AG09319 (cell line): ENCODE results near the gene CPNE4.

Source experiments
- DNase-seq: peaks from one replicate; pipeline ENCODE4 v3.0.0-alpha.2; 2010; ENCODE audit warnings: low read depth; ENCODE audit errors: extremely low read depth
- CTCF ChIP-seq: IDR thresholded peaks from 2 replicates; pipeline ENCODE4 v1.5.1; 2011; ENCODE audit warnings: low read depth, mild to moderate bottlenecking, inconsistent platforms, low read length, moderate library complexity

The CPNE4 gene

GRCh38 chr3:131928593-131928992 lies 106.2 kb downstream of the CPNE4 start:
- DNase-seq: no peak
- no peak for TF ChIP-seq CTCF

- peak; percentile 2 for DNase-seq
- TF ChIP-seq CTCF: no peak
These were observed 109.2 kb downstream of the CPNE4 start for GRCh38 chr3:131925571-131925970.

- TF ChIP-seq CTCF: no peak
- no peak for DNase-seq
These were observed 112.5 kb downstream of the CPNE4 start for GRCh38 chr3:131922356-131922755.

- no peak for DNase-seq
- no peak for TF ChIP-seq CTCF
These were observed 117.8 kb downstream of the CPNE4 start for GRCh38 chr3:131917006-131917405.

- DNase-seq: no peak
- TF ChIP-seq CTCF: no peak
These were observed 120.6 kb downstream of the CPNE4 start for GRCh38 chr3:131914090-131914691.

GRCh38 chr3:131912255-131912654 lies 122.6 kb downstream of the CPNE4 start:
- TF ChIP-seq CTCF: no peak
- no peak for DNase-seq

GRCh38 chr3:131907796-131908195 lies 127.0 kb downstream of the CPNE4 start:
- TF ChIP-seq CTCF: no peak
- DNase-seq: no peak
